GM21423 (cell line): ENCODE data around the gene TGM5.
"Not testable (repeated sequence)": the region's sequence is repeated elsewhere in the genome, so short reads cannot be mapped to it uniquely, and the experiment has no call there.

Experiments used
- ATAC-seq: cut with Tn5 transposase; IDR thresholded peaks from one replicate; pipeline ENCODE4 v1.9.1; 2021; ENCODE audit warnings: mild to moderate bottlenecking, moderate library complexity; ENCODE audit not compliant: unreplicated experiment

Gene TGM5

GRCh38 chr15:43249699-43250203 lies 17.0 kb downstream of the TGM5 start:
- peak; percentile 45 for ATAC-seq

GRCh38 chr15:43249236-43249635 lies 17.5 kb downstream of the TGM5 start:
- ATAC-seq: peak; percentile 3

GRCh38 chr15:43246261-43246774 lies 20.4 kb downstream of the TGM5 start:
- no peak for ATAC-seq

- no peak for ATAC-seq
Measured at GRCh38 chr15:43244092-43244491, 22.6 kb downstream of the TGM5 start.

GRCh38 chr15:43243020-43243645 lies 23.6 kb downstream of the TGM5 start:
- no peak for ATAC-seq

- ATAC-seq: no peak
Measured at GRCh38 chr15:43242616-43243015, 24.1 kb downstream of the TGM5 start.

GRCh38 chr15:43241100-43241499 lies 25.6 kb downstream of the TGM5 start:
- no peak for ATAC-seq

- no peak for ATAC-seq
Measured at GRCh38 chr15:43239732-43240491, 26.8 kb downstream of the TGM5 start.

GRCh38 chr15:43238671-43239131 lies 28.0 kb downstream of the TGM5 start:
- ATAC-seq: no peak

GRCh38 chr15:43237842-43238470 lies 28.8 kb downstream of the TGM5 start:
- ATAC-seq: no peak

GRCh38 chr15:43235536-43235935 lies 31.2 kb downstream of the TGM5 start:
- ATAC-seq: no peak

GRCh38 chr15:43232289-43232874 lies 34.3 kb downstream of the TGM5 start:
- no peak for ATAC-seq

GRCh38 chr15:43230640-43231115 lies 36.0 kb downstream of the TGM5 start:
- no peak for ATAC-seq

- no peak for ATAC-seq
Measured at GRCh38 chr15:43229977-43230376, 36.8 kb downstream of the TGM5 start.

GRCh38 chr15:43226436-43227305 lies 40.1 kb downstream of the TGM5 start:
- no peak for ATAC-seq

- not testable (repeated sequence) for ATAC-seq
Measured at GRCh38 chr15:43225950-43226255, 40.8 kb downstream of the TGM5 start.

- no peak for ATAC-seq
Measured at GRCh38 chr15:43225201-43225949, 41.4 kb downstream of the TGM5 start.

GRCh38 chr15:43221422-43221821 lies 45.3 kb downstream of the TGM5 start:
- ATAC-seq: no peak

- no peak for ATAC-seq
Measured at GRCh38 chr15:43220991-43221403, 45.7 kb downstream of the TGM5 start, which contains the start of gene EPB42. TSS of gene EPB42 (minus strand) at chr15:43221018. CDS start at chr15:43220825, 193 bp downstream.
